Erythroblast (primary cell): ENCODE results near the gene KCNS1.
A peak's percentile ranks its signal among the peaks of the same experiment; 100 is the strongest.

Source experiments
- DNase-seq, 2 experiments: peaks; one replicate each; lab custom pipeline; 2025; lab: John Stamatoyannopoulos, UW
- GATA1 ChIP-seq: IDR thresholded peaks from 2 replicates; pipeline ENCODE4 v1.6.1; 2011; ENCODE audit warnings: low read depth, mild to moderate bottlenecking, control low read depth, low read length, moderate library complexity
- POLR2A ChIP-seq: IDR thresholded peaks from 2 replicates; pipeline ENCODE4 v1.6.1; 2011; ENCODE audit warnings: mild to moderate bottlenecking, low read length

Gene KCNS1

DNA sequence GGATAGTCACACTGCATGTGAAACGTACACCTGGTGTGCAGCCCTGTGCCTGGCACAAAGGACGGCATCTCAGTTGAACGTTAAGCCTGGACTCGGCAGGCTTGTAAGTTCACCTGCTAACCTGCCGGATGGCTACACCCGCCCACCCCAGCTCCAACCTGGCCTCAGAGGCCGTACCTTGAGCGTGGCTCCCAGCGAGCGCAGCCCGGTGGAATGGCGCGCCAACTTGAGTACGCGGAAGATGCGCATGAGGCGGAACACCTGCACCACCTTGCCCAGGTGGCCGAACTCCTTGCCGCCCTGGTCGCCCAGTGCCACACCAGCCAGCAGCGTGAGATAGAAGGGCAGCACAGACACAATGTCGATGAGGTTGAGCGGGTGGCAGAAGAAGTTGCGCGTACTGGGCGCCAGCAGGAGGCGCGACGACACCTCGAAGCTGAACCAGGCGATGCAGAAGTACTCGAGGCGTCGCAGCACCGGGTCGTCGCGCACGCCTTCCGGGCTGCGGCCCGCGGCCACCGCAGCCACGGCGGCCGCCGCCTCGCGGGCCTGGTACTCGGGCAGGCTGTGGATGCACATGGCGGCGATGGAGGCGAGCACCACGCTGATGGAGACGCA, 3.3 kb downstream of the KCNS1 start:
- DNase-seq, result peak; percentile 63 to 72
- TF ChIP-seq GATA1 (no peak), POLR2A (no peak)

DNA sequence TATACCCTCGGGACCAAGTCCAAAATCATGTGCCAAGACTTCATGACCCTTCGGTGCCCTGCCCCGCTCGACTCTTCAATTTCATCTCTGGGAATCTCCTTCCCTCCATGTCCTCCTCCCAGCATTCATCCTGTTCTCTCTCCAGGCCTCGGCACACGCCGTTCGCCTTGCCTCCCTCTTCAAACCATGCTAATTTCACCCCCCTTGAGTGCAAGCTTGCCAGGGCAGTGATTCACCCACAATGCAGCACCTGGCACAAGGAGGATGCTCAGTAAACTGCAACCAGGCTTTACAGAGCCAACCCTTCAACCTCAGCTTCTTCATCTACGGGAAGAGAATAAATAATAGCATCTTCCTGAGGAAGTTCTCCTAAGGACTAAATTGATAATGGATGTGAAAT, 4.1 kb downstream of the KCNS1 start:
- no peak for DNase-seq
- TF ChIP-seq GATA1 (no peak), POLR2A (no peak)

DNA sequence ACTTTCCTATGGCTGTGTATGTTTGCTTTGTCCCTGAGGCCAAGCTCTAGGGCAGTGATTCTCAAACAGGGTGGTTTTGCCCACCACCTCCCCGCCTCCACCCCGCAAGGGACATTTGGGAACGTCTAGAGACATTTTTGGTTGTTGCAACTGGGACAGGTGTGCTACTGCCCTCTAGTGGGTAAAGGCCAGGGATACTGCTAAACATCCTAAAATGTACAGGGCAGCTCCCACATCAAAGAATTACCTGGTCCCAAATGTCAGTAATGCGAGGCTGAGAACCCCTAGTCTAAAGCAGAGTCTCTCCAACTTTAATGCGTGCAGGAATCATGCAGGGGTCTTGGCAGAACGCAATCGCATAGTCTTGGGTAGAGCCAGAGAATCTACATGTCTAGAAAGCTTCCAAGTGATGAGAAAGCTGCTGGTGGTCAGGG, 5.1 kb downstream of the KCNS1 start:
- peak; percentile 52 to 75 for DNase-seq
- no peak for TF ChIP-seq GATA1
- no peak for TF ChIP-seq POLR2A

DNA sequence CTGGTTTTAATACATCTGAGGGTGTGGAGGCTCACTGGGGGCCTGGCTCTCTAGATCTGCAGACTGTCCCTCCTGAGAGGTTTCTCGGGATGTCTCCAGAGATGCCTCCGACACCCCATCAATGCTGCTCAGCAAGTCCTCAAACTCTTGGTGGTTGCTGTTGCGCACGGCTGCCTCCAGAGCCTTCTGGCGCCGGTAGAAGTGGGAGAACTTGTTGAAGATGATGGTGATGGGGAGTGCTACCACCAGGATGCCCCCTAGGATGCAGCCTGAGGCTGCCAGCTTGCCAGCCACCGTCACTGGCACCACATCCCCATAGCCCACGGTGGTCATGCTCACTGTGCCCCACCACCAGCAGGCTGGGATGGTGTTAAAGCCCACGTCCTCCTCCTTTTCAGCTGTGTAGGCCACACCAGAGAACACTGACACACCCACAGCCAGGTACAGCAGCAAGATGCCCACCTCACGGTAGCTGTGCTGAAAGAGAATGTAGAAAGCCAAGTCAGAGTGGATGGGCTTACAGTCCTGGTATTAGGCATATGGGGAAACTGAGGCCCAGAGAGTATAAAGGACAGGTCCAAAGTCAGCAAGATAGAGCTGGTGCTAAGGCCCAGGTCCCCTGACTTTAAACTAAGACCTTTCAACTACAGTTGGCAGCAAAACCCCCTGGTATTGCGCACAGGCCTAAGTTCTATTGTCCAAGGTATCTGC, 5.9 kb downstream of the KCNS1 start:
- TF ChIP-seq GATA1 (no peak), POLR2A (no peak)

DNA sequence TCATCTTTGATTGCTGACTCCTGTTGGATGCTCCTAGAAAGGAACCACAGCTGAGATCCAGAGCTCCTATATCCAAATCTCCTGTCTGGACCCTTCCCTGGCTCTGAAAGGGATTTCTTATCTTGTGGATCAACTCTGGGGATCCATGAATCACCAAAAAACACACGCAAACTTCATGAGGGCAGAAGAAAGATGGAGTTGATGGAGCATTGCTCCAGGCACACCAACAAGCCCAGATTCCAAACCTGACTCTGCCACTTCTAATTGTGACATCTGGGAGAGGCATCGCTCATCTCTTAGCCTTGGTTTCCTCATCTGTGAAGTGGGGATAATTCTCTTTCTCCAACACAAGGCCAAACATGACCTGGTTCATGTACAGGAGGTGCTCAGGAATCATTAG, 6.7 kb downstream of the KCNS1 start:
- TF ChIP-seq GATA1, result no peak
- TF ChIP-seq POLR2A, result no peak
- no peak for DNase-seq

More for the DNA sequence above, 5.9 kb downstream of the KCNS1 start:
- DNase-seq, result no peak

DNA sequence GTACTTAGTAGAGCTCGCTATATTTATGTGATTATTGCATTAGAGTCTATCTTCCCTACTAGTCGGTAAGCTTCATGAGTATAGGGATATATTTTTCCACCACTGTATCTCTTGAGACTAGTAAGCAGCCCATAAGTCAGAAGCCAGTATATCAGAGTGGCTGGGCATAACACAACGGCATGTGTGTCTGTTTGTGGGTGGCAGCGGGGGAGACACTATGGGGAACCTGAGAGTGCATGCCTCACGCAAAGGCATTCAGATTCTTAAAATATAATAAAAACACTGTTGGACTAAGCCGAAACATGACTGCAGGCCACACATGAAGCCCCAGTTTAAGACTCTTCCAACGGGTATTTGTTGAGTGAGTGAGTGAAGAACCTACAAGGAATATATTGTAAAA, 8.0 kb downstream of the KCNS1 start:
- TF ChIP-seq GATA1, result no peak
- no peak for TF ChIP-seq POLR2A
- DNase-seq, result no peak

DNA sequence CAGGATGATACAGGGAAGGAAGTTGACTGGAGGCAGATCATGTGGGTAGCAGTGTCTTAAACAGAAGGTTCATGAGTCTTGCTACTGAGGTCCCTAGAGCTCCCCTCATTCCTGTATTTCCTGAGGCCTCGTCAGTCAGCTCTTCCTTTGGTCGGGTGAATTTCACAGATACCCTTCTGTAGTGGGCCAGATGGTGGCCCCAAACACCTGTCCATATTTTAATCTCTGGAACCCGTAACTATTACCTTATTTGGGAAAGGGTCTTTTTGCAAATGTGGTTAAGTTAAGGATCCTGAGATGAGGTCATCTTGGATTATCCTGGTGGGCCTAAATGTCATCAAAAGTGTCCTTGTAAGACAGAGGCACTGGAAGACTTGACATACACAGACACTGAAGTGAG, 9.6 kb downstream of the KCNS1 start:
- TF ChIP-seq GATA1 (no peak), POLR2A (no peak)
- DNase-seq, result no peak

DNA sequence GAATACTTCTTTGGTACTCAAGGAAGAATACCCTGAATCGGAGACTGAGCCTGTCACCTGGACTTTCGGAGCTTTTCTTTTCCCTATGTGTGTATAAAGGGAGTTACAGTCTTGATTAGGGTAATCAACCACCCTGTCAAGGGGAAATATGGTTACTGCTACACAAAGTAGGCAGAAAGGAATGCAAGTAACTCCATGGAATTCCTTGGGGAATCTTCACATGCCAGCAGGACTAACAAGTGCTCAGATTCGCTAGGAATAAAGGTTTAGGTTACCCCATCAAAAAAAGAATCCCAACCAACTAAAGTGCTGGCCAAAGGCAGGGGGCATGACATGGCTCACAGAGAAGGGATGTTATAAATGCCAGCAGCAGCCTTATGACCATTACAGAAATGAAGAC, 10.4 kb downstream of the KCNS1 start:
- no peak for TF ChIP-seq GATA1
- TF ChIP-seq POLR2A, result no peak
- DNase-seq, result no peak

DNA sequence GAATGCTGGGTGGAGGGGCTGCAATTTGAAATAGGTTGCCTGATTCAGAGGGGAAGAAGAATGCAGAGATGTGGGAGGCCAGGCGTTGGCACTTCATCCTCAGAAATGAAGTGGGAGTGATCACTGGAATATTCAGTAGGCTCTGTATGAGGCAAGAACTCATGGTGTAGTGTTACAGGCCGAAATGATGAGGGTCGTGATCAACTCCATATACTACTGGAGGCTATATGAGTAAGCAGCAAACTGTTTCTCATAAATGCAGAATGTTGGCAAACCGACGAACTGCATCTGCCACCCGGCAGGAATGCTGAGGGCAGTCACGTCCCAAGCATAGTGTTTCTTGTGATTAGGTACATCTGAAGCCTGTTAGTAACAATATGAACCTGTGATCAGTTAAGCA, 12.7 kb downstream of the KCNS1 start:
- DNase-seq, result no peak
- no peak for TF ChIP-seq GATA1
- no peak for TF ChIP-seq POLR2A

DNA sequence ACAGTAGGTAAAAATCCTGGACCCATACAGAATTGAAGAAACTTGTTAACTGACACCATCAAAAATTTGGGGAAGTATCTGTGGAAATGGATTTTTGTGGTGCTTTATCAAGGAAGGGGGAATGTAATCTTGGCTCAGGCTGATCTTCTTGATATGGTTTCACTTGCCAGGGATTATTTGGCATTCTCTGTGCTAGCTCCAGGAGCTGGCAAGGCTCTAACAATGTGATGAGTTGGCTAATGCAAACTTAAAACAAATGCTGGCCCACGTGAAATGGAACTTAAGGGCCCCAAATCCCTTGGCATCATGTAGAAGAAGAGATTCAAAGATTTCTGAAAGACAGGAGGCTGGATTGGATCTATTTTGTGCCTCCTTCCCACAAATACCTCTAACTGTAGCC, 13.1 kb downstream of the KCNS1 start:
- TF ChIP-seq POLR2A, result no peak
- no peak for TF ChIP-seq GATA1
- no peak for DNase-seq

DNA sequence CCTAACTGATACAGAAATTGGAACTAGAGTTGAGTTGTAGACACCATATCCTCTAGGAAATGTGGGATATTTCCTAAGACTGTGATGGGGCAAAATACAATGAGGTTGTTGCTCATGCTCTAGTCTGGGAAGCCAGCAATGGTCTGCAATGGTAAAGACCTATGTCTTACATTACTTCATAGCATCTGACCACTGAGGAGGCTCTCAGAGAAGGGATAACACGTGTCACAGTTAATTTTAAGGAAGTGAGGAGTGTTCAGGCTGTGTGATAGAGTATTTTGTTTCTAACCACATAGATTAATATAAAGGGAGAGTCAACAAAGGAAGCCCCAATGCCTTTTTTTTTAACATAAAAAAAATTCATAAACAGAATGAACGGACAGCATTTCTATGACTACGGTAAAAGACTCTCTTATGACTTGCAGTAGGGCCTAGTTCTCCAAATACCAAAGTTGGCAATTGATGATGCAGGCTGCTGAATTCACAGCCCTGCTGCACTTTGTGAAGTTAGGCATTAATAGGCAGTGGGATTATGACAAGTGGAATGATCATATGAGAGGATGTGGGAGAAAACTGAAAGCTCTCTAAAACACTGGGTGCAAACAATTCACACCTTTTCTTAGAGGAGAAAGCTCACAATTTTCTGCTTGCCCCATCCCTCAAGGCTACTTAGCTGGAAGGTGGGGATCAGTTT, 13.7 kb downstream of the KCNS1 start:
- no peak for DNase-seq
- no peak for TF ChIP-seq GATA1
- TF ChIP-seq POLR2A, result no peak

DNA sequence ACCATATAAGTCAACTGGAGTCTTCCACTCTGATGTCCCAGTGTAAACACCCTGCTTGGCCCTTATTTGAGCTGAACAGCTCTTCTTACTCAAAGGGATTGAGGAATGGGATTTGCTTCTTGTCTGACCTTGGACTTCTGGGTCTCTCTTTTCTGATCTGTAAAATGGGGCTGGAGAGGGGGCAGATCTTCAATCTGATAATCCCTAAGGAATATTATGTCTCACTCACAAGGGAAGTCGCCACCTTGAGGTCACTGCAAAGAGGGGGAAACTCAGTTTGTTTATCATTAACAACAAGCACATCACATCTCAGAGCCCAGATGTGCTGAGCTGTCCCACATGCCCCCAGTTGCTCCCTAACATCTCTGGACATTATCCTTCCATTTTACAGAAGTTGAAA, 15.1 kb downstream of the KCNS1 start:
- no peak for DNase-seq
- TF ChIP-seq GATA1 (no peak), POLR2A (no peak)

DNA sequence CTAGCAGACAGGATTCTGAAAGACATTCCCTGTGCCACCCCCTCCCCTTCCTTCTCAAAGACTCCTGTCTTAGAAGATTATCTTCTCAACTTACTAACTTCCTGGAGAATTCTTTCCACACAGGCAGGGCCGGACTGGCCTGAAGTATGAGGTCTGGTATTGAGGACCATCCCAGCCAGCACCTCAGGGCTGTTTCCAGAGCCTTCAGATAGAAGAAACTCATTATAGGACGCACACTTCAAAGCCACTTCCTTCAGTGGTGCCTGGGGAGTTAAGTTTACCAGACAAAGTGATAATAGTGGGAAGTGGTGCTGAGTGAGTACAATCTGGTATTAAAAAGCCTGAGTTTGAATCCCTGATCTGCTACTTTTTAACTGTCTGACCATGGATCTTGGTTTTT, 15.6 kb downstream of the KCNS1 start:
- DNase-seq, result no peak
- no peak for TF ChIP-seq POLR2A
- no peak for TF ChIP-seq GATA1

DNA sequence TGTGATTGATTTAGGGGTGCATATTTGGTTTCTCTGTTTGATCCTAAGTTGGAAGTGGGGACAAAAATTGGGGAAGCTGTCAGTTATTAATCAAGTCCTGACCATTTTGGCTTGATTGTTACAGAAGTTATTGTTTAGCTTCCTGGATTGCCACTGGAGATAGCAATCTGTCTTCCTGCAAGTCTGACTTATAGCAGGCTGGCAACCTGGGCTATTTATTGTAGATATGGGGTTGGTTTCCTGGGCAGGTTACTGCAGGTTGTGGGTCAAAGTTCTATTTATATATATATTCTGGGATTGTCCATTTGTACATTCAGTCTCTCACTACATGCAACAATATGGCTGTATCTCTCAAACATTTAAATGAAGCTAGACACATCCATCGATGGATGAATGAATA, 17.8 kb downstream of the KCNS1 start:
- no peak for DNase-seq
- TF ChIP-seq GATA1 (no peak), POLR2A (no peak)

DNA sequence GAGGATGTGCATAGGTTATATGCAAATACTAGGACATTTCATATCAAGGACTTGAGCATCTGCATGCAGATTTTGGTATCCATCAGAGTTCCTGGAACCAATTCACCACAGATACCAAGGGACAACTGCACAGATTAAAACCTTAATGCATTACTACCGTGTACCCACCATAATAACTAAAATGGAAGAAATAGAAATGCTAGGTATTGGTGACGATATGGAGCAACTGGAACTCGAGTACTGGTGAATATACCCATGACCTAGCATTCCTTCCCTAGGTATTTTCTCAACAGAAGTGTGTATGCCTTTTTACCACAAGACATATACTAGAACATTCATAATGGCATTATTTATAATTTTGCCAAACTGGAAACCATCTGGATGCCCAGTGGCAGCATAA, 18.5 kb downstream of the KCNS1 start:
- TF ChIP-seq GATA1, result no peak
- no peak for DNase-seq
